ENCODE results near the gene CFAP99.

GRCh38 chr4:2441393-2442174 is 22.8 kb downstream of the CFAP99 start:
- TF ChIP-seq CBX5 (IDR thresholded peaks at IDR 0.05; ENCODE audit: borderline replicate concordance, low read depth) (peak; percentile 58; the same call in 1 of the 2 replicates), SMC3 (conservative IDR thresholded peaks at IDR 0.05; ENCODE audit: insufficient read depth, low read depth, low read length) (peak; percentile 96), ZNF589 (CRISPR knock-in tag; IDR thresholded peaks at IDR 0.05; ENCODE audit: low read depth) (no peak), SAFB2 (IDR thresholded peaks at IDR 0.05; ENCODE audit: borderline replicate concordance, low read depth, low read length, severe bottlenecking) (no peak), CBX3 (IDR thresholded peaks at IDR 0.05; ENCODE audit: borderline replicate concordance in 1 of 2, low read length in 2 of 2) (no peak), SETDB1 (IDR thresholded peaks at IDR 0.05; ENCODE audit: low read length) (no peak)

Data from K562 (cell line).